Tongue (tissue), 2 donors: ENCODE measurements around the gene PGM1. TPM values are rescaled to one million over a fixed set of nuclear protein-coding genes. Genes with fewer than 3 reads are reported as not detected.

Experiments
- DNase-seq: peaks from one replicate; pipeline ENCODE4 v3.0.0-alpha.2; 2015
- total RNA-seq: library from RNA; depleted of rRNA; stranded (reverse); fragments of >200 nt; gene quantifications from one replicate; pipeline ENCODE4 v1.2.3, GENCODE V29; 2014

PGM1 gene
- total RNA-seq, 1 donor from 2014 or later = 152 TPM

- DNase-seq = no peak
Observed at GRCh38 chr1:63665824-63666223, 72.6 kb downstream of the PGM1 start.

GRCh38 chr1:63668298-63668697 is 75.1 kb downstream of the PGM1 start:
- DNase-seq = no peak

GRCh38 chr1:63669151-63669961 is 76.1 kb downstream of the PGM1 start:
- DNase-seq = no peak

DNA sequence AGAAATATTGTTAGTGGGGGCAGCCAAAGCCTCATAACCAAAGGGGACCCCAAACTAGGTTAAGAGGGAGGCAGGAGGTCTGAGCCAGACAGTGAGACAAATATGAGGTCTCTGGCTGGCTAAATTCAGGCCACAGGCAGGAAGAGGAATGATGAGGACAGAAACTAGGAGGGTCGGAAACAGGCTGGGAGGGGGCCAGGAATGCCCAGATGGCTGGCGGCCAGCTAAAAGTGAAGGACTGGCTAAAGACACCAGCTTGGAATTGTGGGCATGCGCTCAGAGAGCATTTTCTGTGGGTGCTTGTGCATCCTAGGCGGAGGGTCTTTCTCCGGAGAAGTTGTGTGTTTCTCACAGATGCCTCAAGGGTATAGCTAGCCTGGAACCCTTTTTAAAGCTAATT is 77.0 kb downstream of the PGM1 start:
- DNase-seq = no peak

GRCh38 chr1:63671514-63671913 is 78.3 kb downstream of the PGM1 start:
- no peak for DNase-seq

DNA sequence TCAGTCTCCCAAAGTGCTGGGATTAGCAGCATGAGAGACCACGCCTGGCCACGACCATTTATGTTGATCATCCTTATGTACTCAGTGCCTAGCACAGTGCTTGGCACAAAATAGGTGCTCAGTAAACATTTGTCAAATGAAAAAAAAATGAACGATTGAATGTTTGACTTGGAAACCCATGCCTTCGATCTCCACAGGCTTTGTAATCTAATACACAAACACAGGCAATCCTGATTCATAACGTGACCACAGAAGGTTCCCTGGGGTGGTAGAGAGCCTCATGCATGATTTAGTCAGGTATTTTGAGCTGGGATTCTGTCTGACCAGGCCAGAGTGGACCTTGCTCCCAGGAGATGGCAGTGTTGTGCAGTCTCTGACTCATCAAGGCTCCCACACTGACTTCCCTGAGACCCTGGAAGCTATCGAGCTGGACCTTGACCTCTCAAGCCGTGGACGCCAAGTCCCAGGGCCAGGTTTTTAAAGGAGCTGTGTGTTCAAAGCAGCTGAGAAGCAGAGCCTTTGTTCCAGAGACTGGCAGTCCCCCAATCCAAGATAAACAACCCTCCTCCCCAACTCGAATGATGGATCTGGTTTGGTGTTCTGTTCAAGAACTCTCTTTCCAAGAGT is 81.1 kb downstream of the PGM1 start:
- peak; percentile 80 for DNase-seq

GRCh38 chr1:63674865-63675419 is 81.7 kb downstream of the PGM1 start:
- no peak for DNase-seq

DNA sequence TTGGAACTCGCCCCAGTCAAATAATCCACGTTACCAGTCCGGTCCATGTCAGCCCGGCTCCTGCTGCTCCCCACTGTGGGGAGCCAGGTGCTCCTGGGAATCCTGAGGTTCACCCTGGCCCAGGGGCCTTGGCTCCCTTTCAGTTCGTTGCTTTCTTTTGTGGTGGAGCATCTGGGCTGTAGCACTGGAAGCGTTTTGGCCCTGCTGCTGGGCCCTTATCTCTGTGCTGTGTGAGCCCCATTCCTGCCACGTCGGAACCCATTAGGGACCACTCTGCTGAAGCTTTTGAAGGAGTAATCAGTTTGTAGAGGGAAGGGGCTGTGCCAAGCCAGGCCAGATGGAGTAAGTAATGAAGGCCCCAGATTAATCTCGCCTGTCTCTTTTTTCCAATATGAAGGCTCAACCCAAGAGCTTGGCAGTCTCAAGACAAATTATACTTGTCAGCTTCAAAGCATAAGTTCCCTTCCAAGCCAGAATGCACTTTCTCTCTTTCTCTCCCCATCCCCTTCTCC is 82.3 kb downstream of the PGM1 start:
- peak; percentile 32 for DNase-seq

DNA sequence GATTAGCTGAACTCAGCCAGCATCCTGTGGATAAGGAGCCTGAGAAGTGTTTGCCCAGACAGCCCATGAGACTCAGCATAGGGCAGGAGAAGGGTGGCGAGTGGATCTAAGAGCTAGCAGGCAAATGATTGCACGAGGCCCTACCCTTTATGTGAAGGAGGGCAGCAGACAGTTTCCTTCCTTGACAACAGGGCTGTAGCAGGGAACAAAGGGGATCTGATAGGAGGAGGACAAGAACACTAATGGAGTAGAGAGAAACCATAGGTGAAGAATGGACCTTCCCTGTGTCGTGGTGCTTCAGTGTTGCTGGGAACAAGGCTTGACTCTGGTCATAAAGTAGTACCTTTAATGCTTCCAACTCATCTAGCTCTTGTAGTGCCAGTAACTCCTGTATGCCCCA is 84.3 kb downstream of the PGM1 start:
- DNase-seq = no peak

DNA sequence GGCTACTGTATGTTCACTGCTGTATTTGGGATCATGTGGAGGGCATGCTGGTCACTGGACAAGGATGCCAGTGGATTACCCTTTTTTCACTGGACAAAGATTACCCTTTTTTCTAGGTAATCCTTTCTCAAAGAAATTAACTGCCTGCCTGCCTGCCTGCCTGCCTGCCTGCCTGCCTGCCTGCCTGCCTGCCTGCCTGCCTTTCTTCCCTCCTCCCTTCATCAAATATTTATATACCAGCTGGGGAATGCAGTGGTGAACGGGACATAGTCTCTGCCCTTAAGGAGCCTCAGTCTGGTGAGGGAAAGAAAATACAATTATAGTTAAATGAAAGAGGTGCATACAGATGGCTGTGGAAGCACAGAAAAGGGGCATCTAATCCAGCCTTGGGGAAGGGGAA is 85.0 kb downstream of the PGM1 start:
- no peak for DNase-seq

DNA sequence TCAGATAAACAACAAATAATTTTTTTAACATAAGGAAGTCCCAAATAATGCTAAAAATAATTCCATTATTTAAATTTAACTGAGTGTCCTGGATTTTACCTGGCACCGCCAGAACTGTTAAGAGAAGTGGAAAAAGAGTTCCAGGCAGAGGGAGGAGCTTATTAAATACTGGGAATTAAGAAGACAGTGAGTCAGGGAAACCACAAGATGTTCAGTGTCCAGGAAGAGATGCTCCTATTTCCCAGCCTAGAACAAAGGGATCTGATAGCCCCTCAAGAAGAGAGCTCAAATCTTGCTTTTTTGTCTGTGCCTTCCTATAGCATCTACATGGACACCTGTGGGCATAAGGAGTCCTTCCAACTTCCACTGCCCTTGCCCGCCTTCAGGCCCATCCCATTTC is 85.9 kb downstream of the PGM1 start:
- no peak for DNase-seq

GRCh38 chr1:63679589-63679988 is 86.4 kb downstream of the PGM1 start:
- no peak for DNase-seq

DNA sequence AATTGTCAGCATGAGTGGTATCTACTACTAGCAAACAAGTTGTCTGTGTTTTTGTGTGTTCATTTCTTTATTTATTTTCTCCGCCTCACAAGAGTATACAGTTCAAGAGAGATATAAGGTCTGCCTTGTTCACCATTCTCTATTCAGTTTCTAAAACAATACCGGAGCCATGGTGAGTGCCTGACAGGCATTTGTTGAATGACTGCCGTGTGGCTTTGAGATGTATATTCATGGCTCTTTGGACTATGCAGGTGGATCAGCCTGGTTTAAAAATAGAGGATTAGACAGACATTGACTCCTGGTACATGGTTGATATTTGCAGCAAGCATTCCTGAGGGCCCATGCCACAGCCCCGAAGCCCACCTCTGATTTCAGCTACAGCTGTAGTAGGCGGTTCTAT is 89.7 kb downstream of the PGM1 start:
- no peak for DNase-seq

DNA sequence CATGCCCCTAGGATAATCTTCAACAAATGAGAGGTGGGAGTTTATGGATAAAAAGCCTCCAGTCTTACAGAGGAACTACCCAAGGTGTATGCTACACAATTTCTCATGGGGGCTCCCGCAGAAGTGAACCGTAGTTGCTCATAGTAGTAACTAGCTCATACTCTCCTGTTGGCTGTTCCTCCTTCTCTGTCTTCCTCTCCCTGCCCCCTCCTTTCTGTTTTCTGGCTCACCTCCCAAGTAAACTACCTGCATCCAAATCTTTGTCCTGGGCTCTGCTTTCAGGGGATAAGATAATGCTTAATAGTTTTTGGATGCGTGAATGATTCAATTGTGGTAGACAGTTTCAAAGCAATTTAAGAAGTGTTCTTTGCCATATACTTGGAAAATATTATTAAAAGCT is 90.5 kb downstream of the PGM1 start:
- no peak for DNase-seq

GRCh38 chr1:63686696-63687095 is 93.5 kb downstream of the PGM1 start:
- DNase-seq = no peak

DNA sequence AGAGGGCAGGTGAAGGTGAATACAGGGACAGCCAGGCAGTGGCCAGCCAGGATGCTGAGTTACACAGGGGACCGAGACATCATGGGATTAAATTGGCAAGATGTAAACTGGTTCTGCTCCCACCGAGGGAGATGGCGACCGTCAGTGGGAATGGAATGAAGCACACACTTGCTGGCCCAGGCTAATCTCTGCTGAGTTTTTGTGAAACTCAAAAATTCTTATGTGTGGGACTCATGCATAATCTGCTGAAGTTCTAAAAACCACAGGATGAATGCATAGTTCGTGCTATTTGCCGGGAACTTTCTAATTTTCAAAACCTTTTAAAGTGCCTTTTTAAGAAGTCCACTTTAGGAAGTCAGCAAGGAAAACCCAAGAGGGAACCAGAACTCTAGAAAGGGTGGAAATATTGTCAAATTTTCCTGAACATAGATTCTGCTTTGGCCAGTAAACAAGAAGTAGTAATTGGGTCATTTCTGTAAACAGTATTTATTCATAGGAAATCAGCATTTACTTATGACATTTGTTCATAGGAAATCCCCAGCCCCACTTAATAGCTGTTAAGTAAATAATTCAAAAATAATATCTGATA is 95.2 kb downstream of the PGM1 start:
- no peak for DNase-seq

GRCh38 chr1:63690966-63691700 is 97.9 kb downstream of the PGM1 start:
- no peak for DNase-seq

DNA sequence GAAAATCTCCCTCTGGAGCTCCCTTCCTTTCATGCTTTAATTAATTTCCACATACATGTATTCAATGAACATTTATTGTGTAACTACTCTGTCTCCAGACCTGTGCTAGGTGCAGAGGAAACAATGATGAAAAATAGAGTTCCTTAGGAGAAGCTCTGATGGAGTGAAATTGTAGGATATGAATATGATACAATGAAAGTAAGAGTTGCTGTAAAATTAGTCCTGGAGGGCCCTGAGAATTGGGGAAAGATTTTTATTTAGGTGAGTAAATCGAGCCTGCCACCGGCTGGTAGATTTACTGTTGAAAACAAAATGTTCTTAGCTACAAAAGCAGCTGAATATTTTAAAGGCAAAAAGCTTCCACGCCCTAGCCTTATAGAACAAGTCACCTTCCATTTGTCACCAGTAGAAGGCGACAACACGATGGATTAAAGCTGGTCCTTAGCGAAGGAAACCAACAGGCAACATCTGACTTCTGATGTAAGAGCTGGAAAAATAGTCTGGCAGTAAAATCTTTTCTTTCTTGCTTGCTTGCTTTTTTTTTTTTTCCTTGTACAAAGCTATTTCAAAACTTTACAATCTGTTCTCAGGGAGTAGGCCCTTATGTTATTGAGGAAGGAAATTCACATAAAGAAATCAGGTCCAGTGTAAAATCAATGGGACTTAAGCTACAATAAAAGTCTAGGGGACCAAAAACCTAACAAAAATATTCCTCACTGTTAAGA is 98.7 kb downstream of the PGM1 start:
- DNase-seq = peak; percentile 93

DNA sequence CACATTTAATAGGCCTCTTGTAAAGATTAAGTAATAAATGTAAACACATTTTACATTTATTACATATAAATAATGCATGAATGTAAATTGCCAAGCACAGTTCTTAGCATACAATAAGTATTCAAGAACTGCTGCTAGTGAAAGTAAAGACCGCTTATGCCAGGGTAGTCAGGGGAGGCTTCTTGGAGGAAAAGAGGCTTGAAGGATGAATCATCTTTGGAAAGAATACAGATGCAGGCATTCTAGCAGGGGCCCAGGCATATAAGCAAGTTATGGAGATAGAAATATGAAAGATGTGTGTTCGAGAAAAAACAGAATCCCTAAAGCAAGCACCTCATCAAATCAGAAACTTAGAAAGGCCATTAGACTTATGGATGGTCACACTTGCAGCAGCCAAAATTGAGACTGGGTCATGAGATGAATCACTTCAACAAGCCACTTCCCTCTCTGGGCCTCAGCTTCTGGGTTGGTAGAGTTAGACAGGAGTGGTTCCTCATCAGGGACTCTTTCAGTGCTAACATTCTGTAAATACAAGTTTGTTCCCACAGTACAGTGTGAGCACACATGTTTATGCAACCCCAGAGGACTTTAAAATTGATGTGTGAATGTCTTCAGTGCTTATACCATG is 100.8 kb downstream of the PGM1 start:
- no peak for DNase-seq

DNA sequence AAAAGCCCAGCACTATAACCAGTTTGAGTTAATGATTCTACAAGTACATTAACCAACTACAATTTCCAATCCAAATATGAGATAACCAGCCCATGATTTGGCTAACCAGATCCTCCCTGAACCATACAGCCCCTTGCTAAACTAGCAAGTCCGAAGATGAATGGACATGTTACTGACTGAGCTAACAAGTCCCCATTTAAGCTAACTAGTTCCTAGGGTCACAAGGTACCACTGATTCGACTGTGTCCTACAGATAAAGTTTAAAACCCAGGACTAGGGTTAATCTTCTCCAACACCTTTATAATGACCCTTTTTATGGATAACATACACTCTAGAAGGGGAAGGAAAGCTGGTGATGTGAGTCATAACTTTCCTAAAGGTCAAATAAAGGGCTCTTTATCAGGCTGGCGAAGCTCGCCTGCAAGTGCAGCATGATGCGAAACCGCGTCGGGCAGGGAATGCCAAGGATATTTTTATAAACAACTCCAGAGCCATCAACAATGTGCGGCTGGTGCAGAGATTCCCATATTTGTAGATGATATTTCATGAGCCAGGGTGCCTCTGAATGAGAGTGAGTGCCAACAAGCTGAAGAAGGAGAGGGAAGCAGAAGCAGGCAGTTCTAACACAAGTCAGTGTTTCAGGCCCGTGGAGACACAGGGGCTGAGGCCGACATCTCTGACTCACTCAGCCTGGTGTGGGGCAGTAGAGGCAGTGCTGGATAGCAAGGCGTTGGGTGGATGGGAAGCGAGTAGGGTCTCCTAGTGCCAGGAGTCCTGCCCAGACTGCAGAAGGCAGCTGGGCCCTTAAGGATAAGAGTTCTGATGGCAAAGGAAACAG is 105.0 kb downstream of the PGM1 start:
- DNase-seq = no peak
